Ovary (tissue), 9 donors: Measurements from ENCODE around the gene CYP2U1. TPM values are rescaled to one million over a fixed set of nuclear protein-coding genes. Genes with fewer than 3 reads are reported as not detected.

Experiments
- DNase-seq, 5 donors: peaks; one replicate each; pipeline ENCODE4 v3.0.0-alpha.2; 2019 to 2020
- H3K27ac ChIP-seq, 2 donors: fragments of 200-600 bp; one replicate each; pipeline versions ENCODE4 v1.5.1 to v1.8.0; 2019 to 2022
- H3K27me3 ChIP-seq: fragments of 200-600 bp; one replicate; pipeline ENCODE4 v1.8.0; 2022
- H3K36me3 ChIP-seq: fragments of 200-600 bp; sonication (generic); one replicate; pipeline ENCODE4 v1.5.1; 2019
- H3K4me1 ChIP-seq: one replicate; pipeline ENCODE4 v1.8.1; 2013; ENCODE audit warnings: mild to moderate bottlenecking, moderate library complexity; ENCODE audit not compliant: insufficient read depth
- H3K4me3 ChIP-seq: fragments of 200-600 bp; sonication (generic); one replicate; pipeline ENCODE4 v1.5.1; 2017
- H3K9me3 ChIP-seq, 2 donors: fragments of 200-600 bp in 1 of 2; sonication (generic) in 1 of 2; one replicate each; pipeline versions ENCODE4 v1.5.1 to v1.8.1; 2013 to 2019; ENCODE audit warnings: mild to moderate bottlenecking in 1 of 2, moderate library complexity in 1 of 2
- CTCF ChIP-seq, 3 donors: fragments of 450-650 bp in 2 of 3; fragments of 200-600 bp in 1 of 3; IDR thresholded peaks; one replicate each; pipeline versions ENCODE4 v1.5.1 to v1.8.0; 2016 to 2022; ENCODE audit warnings: antibody characterized with exemption in 3 of 3, mild to moderate bottlenecking in 1 of 3
- EP300 ChIP-seq: sonication (generic); formaldehyde crosslinking; IDR thresholded peaks from one replicate; pipeline ENCODE4 v1.6.1; 2017; ENCODE audit warnings: antibody characterized with exemption
- POLR2A ChIP-seq: fragments of 450-650 bp; IDR thresholded peaks from one replicate; pipeline ENCODE4 v1.6.1; 2017; ENCODE audit warnings: antibody characterized with exemption, mild to moderate bottlenecking, moderate library complexity
- WGBS, 3 donors: extraction: QIAGEN DNeasy Blood & Tissue Kit in 1 of 3; methylation state at CpG; one replicate each; pipeline versions ENCODE4 v1.1.5 to v1.1.7; 2013 to 2017; 5-methylcytosine and 5-hydroxymethylcytosine counted together
- intact Hi-C, 4 donors: fragments of 100-400 bp; cut with DNase I; formaldehyde crosslinking; loops; one replicate each; pipeline versions ENCODE4 v1.11.0 to v1.15.1; 2022 to 2023
- polyA plus RNA-seq, 2 donors: library from polyadenylated mRNA; stranded (reverse); fragments of 200-250 nt in 1 of 2; fragments of 350-450 nt in 1 of 2; fragmentation: Illumina TruSeq in 1 of 2; extraction: RNeasy Lipid Tissue Mini Kit (QIAGEN cat#74804) in 1 of 2; gene quantifications; one replicate each; pipeline ENCODE4 v1.2.3, GENCODE V29; 2013 to 2014
- total RNA-seq, 7 donors: library from RNA; depleted of rRNA in 2 of 7; stranded (reverse); fragments of >200 nt in 2 of 7; fragmentation: NEBNext Ultra II Directional in 3 of 7; extraction: Animal tissue kit (Norgen Biotek cat#: 25700) in 3 of 7; gene quantifications; one replicate each; pipeline versions ENCODE4 v1.1.0 to v1.2.4, GENCODE V29; 2016 to 2023
- donor health status: DM: no; HTN: no; CAD: no; lungs with moderate emphysema.
- donor health status: DM: no; HTN: no; CAD: no.
- donor health status: Bipolar disorder and iron deficiency.
- donor health status: DM: yes; HTN: yes; CAD: no.
- donor health status: DM: no; HTN: no; CAD: no.
- donor health status: DM: yes; HTN: yes; CAD: no.

The CYP2U1 gene
- total and polyA plus RNA-seq, 9 donors, result 7.2 to 19.7 (median 11.9) TPM

- no peaks in the 10 kb centered on the region for H3K9me3 ChIP-seq
- no peaks in the 10 kb centered on the region for H3K4me1 ChIP-seq
- no peak overlapping the region for H3K4me3 ChIP-seq
- TF ChIP-seq EP300 (no peak), POLR2A (no peak), CTCF (IDR thresholded peaks at IDR 0.05) (no peak)
- intact Hi-C loops, result no loop called here
- H3K36me3 ChIP-seq, result no peaks in the 10 kb centered on the region
- WGBS, 3 donors, result 82 to 96% (median 93%) methylated on average over 2 of the region's 2 CpGs
- H3K27ac ChIP-seq, result no peak overlapping the region
- DNase-seq, result no peak
- H3K27me3 ChIP-seq, result no peaks in the 10 kb centered on the region
Measured at GRCh38 chr4:107978716-107979451, 47.5 kb downstream of the CYP2U1 start.

DNA sequence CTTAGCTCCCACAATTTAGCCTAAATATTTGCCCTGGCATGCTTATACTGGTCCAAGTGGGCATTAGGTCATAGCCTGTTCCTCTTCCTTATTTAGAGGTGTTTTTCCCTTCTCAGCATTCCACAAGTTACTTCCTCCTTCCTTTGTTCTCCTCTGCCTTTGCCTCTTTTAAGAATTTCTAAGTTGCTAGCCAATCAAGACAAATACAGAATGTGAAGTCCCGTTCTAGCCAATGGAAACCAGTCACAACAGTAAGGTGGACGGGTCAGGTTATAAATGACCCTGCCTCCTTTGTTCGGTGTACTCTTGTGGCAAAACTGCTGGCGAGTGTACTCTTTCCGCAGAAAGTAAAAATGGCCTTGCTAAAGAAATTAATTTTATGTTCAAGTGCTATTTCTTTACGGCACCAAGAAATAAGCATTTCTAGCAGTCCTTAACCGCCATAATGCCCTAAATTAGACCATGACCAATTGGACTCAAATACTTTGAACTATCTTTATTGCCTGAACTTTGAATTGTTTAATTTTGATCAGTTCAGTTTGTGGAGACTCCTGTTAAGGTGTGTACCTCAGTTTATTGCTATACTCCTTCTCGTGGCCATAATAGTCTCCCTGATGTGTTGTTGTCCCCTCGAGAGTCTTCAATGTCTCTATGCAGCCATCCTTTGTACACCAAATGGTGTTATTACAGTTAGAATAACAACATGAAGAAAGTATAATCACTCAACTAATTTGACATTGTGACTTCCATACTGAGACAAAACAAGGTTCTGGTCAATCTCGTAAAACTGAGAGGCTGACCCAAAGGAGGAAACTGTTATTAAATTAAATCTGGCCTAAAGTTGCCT, 56.8 kb downstream of the CYP2U1 start:
- Histone ChIP-seq H3K4me1 (peaks cover 12% of the 10 kb centered on the region), H3K4me3 (no peak overlapping the region), H3K9me3 (no peaks in the 10 kb centered on the region), H3K36me3 (no peaks in the 10 kb centered on the region), H3K27me3 (no peaks in the 10 kb centered on the region), H3K27ac (peak overlapping the region in 1 of 2 donors; percentile 97)
- TF ChIP-seq POLR2A, result no peak
- no peak for TF ChIP-seq CTCF (IDR thresholded peaks at IDR 0.05)
- no peak for TF ChIP-seq EP300
- WGBS, 3 donors, result 85 to 87% (median 86%) methylated on average over 10 of the region's 10 CpGs
- no peak for DNase-seq
- intact Hi-C loops, result loop anchor here in 1 of 4 donors (5.0 kb wide), 1 partner anchor 56 kb away; the partner anchor contains the start of gene CYP2U1

DNA sequence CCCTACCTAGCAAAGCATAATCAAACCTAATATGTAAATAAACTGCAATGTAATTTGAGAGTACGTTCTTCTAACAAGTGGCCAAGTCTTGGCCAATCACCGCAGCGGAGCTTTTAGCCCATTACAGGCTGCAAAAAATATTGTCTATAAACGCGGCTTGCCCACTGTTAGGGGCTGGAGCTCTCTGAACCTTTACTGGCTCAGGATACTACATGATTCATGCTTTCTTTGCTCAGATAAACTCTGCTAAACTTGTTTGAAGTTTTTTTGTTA, 57.4 kb downstream of the CYP2U1 start:
- 41 to 64% (median 42%) methylated on average over 5 of the region's 5 CpGs for WGBS, 3 donors
- no peak overlapping the region for H3K4me3 ChIP-seq
- no peak for DNase-seq
- H3K4me1 ChIP-seq, result peaks cover 12% of the 10 kb centered on the region
- TF ChIP-seq POLR2A, result no peak
- no peak for TF ChIP-seq EP300
- no peak for TF ChIP-seq CTCF (IDR thresholded peaks at IDR 0.05)
- H3K36me3 ChIP-seq, result no peaks in the 10 kb centered on the region
- intact Hi-C loops, result loop anchor here in 1 of 4 donors (5.0 kb wide), 1 partner anchor 56 kb away; the partner anchor contains the start of gene CYP2U1
- no peaks in the 10 kb centered on the region for H3K9me3 ChIP-seq
- peak overlapping the region in 1 of 2 donors; percentile 97 for H3K27ac ChIP-seq
- no peaks in the 10 kb centered on the region for H3K27me3 ChIP-seq

- H3K27me3 ChIP-seq, result no peaks in the 10 kb centered on the region
- no peaks in the 10 kb centered on the region for H3K9me3 ChIP-seq
- 6 to 13% (median 7%) methylated on average over 8 of the region's 8 CpGs for WGBS, 3 donors
- H3K36me3 ChIP-seq, result no peaks in the 10 kb centered on the region
- intact Hi-C loops, result loop anchor here in 1 of 4 donors (5.0 kb wide), 1 partner anchor 57 kb away; the partner anchor contains the start of gene CYP2U1
- H3K4me1 ChIP-seq, result peaks cover 12% of the 10 kb centered on the region
- DNase-seq, result no peak
- peak overlapping the region; percentile 96 for H3K4me3 ChIP-seq
- no peak for TF ChIP-seq CTCF (IDR thresholded peaks at IDR 0.05)
- TF ChIP-seq EP300, result no peak
- TF ChIP-seq POLR2A, result no peak
- H3K27ac ChIP-seq, result peak overlapping the region; percentile 53 to 97
Measured at GRCh38 chr4:107989162-107989536, 57.8 kb downstream of the CYP2U1 start.
